HepG2 (cell line): Measurements from ENCODE around the gene PTH2. TPM values are rescaled to one million over a fixed set of nuclear protein-coding genes. Genes with fewer than 3 reads are reported as not detected.

Experiments used
- ADNP ChIP-seq: sonication (generic); formaldehyde crosslinking; IDR thresholded peaks from 2 replicates; pipeline ENCODE4 v1.4.0; 2020; ENCODE audit warnings: missing genetic modification reagents
- ASH2L ChIP-seq: fragments of 300-600, 200-600 bp; sonication (generic); IDR thresholded peaks from 2 replicates; pipeline ENCODE4 v1.7.0; 2017; ENCODE audit warnings: low read depth, mild to moderate bottlenecking, moderate library complexity, mixed read lengths, low read length; ENCODE audit not compliant: insufficient read length
- BCLAF1 ChIP-seq: fragments of 450-650 bp; IDR thresholded peaks from 2 replicates; pipeline ENCODE4 v1.6.1; 2017; ENCODE audit warnings: mild to moderate bottlenecking
- DZIP1 ChIP-seq: sonication (generic); formaldehyde crosslinking; IDR thresholded peaks from 2 replicates; pipeline ENCODE4 v1.5.0; 2020; ENCODE audit warnings: mild to moderate bottlenecking, missing genetic modification reagents
- ETV6 ChIP-seq: sonication (generic); formaldehyde crosslinking; conservative IDR thresholded peaks from 2 replicates; pipeline ENCODE4 v1.4.0; 2020; ENCODE audit warnings: missing genetic modification reagents
- GABPB1 ChIP-seq: IDR thresholded peaks from 2 replicates; pipeline ENCODE4 v1.6.1; 2016; ENCODE audit warnings: mild to moderate bottlenecking, missing genetic modification reagents, moderate library complexity, missing compliant biosample characterization
- PAWR ChIP-seq: sonication (generic); formaldehyde crosslinking; IDR thresholded peaks from 2 replicates; pipeline ENCODE4 v1.4.0; 2020; ENCODE audit warnings: missing genetic modification reagents, mild to moderate bottlenecking, borderline replicate concordance
- PTBP1 ChIP-seq: fragments of 200-400 bp; formaldehyde crosslinking; IDR thresholded peaks from 2 replicates; pipeline ENCODE4 v1.6.1; 2018; ENCODE audit warnings: low read length, low read depth; ENCODE audit not compliant: poor library complexity, severe bottlenecking
- RCOR2 ChIP-seq: IDR thresholded peaks from 2 replicates; pipeline ENCODE4 v1.6.1; 2016; ENCODE audit warnings: missing biosample characterization, missing genetic modification reagents
- SMAD9 ChIP-seq: sonication (generic); formaldehyde crosslinking; IDR thresholded peaks from 2 replicates; pipeline ENCODE4 v1.5.1; 2020; ENCODE audit warnings: mild to moderate bottlenecking, missing genetic modification reagents
- SPEN ChIP-seq: sonication (generic); formaldehyde crosslinking; IDR thresholded peaks from 2 replicates; pipeline ENCODE4 v1.5.1; 2020; ENCODE audit warnings: low read depth, mild to moderate bottlenecking, missing genetic modification reagents
- ZNF382 ChIP-seq: sonication (generic); formaldehyde crosslinking; IDR thresholded peaks from 2 replicates; pipeline ENCODE4 v1.5.0; 2020; ENCODE audit warnings: missing genetic modification reagents, mild to moderate bottlenecking, borderline replicate concordance
- ZNF766 ChIP-seq: sonication (generic); formaldehyde crosslinking; IDR thresholded peaks from 2 replicates; pipeline ENCODE4 v1.5.0; 2020; ENCODE audit warnings: missing genetic modification reagents, borderline replicate concordance
- ZSCAN9 ChIP-seq: IDR thresholded peaks from 2 replicates; pipeline ENCODE4 v1.6.1; 2016; ENCODE audit warnings: borderline replicate concordance
- polyA plus RNA-seq, 8 experiments: library from polyadenylated mRNA; depleted of rRNA in 3 of 8; stranded (reverse) in 7 of 8; unstranded in 1 of 8; fragments of >200 nt; fragmentation: Illumina TruSeq in 4 of 8; extraction: Trizol in 4 of 8; gene quantifications; 2 replicates each; pipeline versions ENCODE4 v1.2.1 to v1.2.3, GENCODE V29; 2011 to 2016; ENCODE audit warnings: low read depth in 4 of 8, missing spikeins in 1 of 8, mixed read lengths in 1 of 8; ENCODE audit not compliant: insufficient read depth in 1 of 8
- total RNA-seq, 5 experiments: library from RNA; depleted of rRNA; stranded (reverse); fragments of >200 nt; fragmentation: Illumina TruSeq; extraction: Trizol; gene quantifications; 2 replicates each; pipeline ENCODE4 v1.2.3, GENCODE V29; 2016; ENCODE audit warnings: low read depth in 1 of 5
- TF ChIP-seq, protein P1 (sequence below): sonication (generic); formaldehyde crosslinking; IDR thresholded peaks from 2 replicates; pipeline ENCODE4 v1.8.1; 2023; ENCODE audit warnings: missing genetic modification reagents, inconsistent platforms, borderline replicate concordance
- TF ChIP-seq, protein P2 (sequence below), 2 experiments: IDR thresholded peaks; 2 replicates each; pipeline ENCODE4 v1.6.1; 2011 to 2012; ENCODE audit warnings: low read length in 2 of 2, borderline replicate concordance in 1 of 2, low read depth in 1 of 2, mild to moderate bottlenecking in 1 of 2, moderate library complexity in 1 of 2

PTH2 gene
- total and polyA plus RNA-seq, 2 of the 13 experiments (the other 11 are each of a cell fraction or from before 2014, with no cell fraction given), result not detected

DNA sequence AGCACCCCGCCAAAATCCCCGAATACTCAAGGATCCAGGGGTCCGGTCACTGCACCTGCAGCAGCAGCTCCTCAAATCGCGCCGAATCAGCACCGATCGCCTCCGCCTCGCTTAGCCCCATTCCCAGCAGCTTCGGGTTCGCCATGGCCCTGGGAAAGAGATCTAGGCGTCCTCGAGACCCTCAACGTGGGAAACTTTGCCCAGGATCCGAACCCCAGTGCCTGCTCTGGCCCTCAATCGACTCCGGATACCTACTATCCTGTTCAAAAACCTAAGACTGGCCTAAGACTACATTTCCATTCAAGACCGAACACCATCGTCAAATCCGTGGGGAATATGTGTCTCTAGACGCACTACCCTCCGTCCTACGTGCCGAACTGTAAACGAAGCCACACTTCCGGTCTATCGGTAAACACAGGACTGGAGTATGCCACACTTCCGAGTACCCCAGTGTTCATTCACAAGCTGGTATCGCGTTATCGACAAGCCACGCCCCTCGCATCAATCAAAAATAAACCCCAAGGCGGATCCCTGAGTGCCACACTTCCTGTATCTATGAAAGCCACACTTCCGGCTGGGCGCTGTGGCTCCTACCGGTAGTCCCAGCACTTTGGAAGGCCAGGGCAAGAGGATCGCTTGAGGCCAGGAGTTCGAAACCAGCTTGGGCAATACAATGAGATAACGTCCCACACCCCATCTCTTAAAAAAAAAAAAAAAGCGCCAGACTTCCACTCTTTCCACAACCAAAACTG, 28.4 kb upstream of the PTH2 start, which contains the start of gene PIH1D1 (continued):
- TF ChIP-seq ETV6 (CRISPR knock-in tag), result peak; percentile 66; the same call in 1 of the 2 replicates
- TF ChIP-seq SMAD9 (CRISPR knock-in tag), result no peak
- TF ChIP-seq ZNF382, result no peak
- TF ChIP-seq PTBP1, result no peak
- TF ChIP-seq RCOR2, result peak; percentile 80
- TF ChIP-seq ASH2L, result peak; percentile 64
- TF ChIP-seq SPEN, result peak; percentile 75
- TF ChIP-seq, protein P1, sequence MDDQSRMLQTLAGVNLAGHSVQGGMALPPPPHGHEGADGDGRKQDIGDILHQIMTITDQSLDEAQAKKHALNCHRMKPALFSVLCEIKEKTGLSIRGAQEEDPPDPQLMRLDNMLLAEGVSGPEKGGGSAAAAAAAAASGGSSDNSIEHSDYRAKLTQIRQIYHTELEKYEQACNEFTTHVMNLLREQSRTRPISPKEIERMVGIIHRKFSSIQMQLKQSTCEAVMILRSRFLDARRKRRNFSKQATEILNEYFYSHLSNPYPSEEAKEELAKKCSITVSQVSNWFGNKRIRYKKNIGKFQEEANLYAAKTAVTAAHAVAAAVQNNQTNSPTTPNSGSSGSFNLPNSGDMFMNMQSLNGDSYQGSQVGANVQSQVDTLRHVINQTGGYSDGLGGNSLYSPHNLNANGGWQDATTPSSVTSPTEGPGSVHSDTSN (CRISPR knock-in tag), result no peak
- TF ChIP-seq BCLAF1, result no peak
- TF ChIP-seq ZNF766, result no peak
- TF ChIP-seq, protein P2, sequence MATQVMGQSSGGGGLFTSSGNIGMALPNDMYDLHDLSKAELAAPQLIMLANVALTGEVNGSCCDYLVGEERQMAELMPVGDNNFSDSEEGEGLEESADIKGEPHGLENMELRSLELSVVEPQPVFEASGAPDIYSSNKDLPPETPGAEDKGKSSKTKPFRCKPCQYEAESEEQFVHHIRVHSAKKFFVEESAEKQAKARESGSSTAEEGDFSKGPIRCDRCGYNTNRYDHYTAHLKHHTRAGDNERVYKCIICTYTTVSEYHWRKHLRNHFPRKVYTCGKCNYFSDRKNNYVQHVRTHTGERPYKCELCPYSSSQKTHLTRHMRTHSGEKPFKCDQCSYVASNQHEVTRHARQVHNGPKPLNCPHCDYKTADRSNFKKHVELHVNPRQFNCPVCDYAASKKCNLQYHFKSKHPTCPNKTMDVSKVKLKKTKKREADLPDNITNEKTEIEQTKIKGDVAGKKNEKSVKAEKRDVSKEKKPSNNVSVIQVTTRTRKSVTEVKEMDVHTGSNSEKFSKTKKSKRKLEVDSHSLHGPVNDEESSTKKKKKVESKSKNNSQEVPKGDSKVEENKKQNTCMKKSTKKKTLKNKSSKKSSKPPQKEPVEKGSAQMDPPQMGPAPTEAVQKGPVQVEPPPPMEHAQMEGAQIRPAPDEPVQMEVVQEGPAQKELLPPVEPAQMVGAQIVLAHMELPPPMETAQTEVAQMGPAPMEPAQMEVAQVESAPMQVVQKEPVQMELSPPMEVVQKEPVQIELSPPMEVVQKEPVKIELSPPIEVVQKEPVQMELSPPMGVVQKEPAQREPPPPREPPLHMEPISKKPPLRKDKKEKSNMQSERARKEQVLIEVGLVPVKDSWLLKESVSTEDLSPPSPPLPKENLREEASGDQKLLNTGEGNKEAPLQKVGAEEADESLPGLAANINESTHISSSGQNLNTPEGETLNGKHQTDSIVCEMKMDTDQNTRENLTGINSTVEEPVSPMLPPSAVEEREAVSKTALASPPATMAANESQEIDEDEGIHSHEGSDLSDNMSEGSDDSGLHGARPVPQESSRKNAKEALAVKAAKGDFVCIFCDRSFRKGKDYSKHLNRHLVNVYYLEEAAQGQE (IDR thresholded peaks at IDR 0.05; ENCODE audit: borderline replicate concordance in 1 of 2, low read depth in 1 of 2, low read length in 2 of 2), result no peak
- TF ChIP-seq ADNP (CRISPR knock-in tag), result peak; percentile 85; the same call in 1 of the 2 replicates
- no peak for TF ChIP-seq DZIP1
- TF ChIP-seq ZSCAN9, result 0 out of 2 replicates have a peak, but pooled peaks have one; percentile 20
- peak; percentile 93 for TF ChIP-seq GABPB1 (CRISPR knock-in tag)
- TF ChIP-seq PAWR (CRISPR knock-in tag), result no peak
